SK-N-SH treated with all-trans-retinoic acid at 6 μM for 48 hours (cell line): Measurements from ENCODE around the gene VMP1.

Source experiments
- ARNTL ChIP-seq: fragments of 450-650 bp; formaldehyde crosslinking; IDR thresholded peaks from 2 replicates; pipeline ENCODE4 v1.5.0; 2020; ENCODE audit warnings: low read depth, mild to moderate bottlenecking, moderate library complexity, borderline replicate concordance
- BACH2 ChIP-seq: fragments of 250-450 bp; sonication (Bioruptor Pico); IDR thresholded peaks from 2 replicates; pipeline ENCODE4 v1.9.0; 2021; ENCODE audit warnings: mild to moderate bottlenecking, borderline replicate concordance
- CREB5 ChIP-seq: fragments of 250-450 bp; sonication (Bioruptor Pico); IDR thresholded peaks from 2 replicates; pipeline ENCODE4 v1.5.1; 2020; ENCODE audit warnings: low read depth, mild to moderate bottlenecking, moderate library complexity
- ESRRG ChIP-seq: fragments of 250-450 bp; sonication (Bioruptor Pico); IDR thresholded peaks from 2 replicates; pipeline ENCODE4 v1.6.1; 2021; ENCODE audit warnings: mild to moderate bottlenecking
- GLIS3 ChIP-seq: fragments of 250-450 bp; sonication (Bioruptor Pico); IDR thresholded peaks from 2 replicates; pipeline ENCODE4 v1.5.0; 2020; ENCODE audit warnings: mild to moderate bottlenecking, moderate library complexity
- ISL1 ChIP-seq: fragments of 250-450 bp; sonication (Bioruptor Pico); IDR thresholded peaks from 2 replicates; pipeline ENCODE4 v2.1.2; 2022; ENCODE audit warnings: mild to moderate bottlenecking, moderate library complexity
- PATZ1 ChIP-seq: fragments of 250-450 bp; sonication (Bioruptor Pico); IDR thresholded peaks from 2 replicates; pipeline ENCODE4 v1.8.0; 2020; ENCODE audit warnings: mild to moderate bottlenecking, moderate library complexity, borderline replicate concordance
- TCF4 ChIP-seq: fragments of 250-450 bp; sonication (Bioruptor Pico); IDR thresholded peaks from 2 replicates; pipeline ENCODE4 v1.8.0; 2021; ENCODE audit warnings: mild to moderate bottlenecking, moderate library complexity, borderline replicate concordance
- TOX ChIP-seq: fragments of 250-450 bp; sonication (Bioruptor Pico); IDR thresholded peaks from 2 replicates; pipeline ENCODE4 v1.8.0; 2021; ENCODE audit warnings: mild to moderate bottlenecking, moderate library complexity, borderline replicate concordance
- TSHZ2 ChIP-seq: fragments of 250-450 bp; sonication (Bioruptor Pico); IDR thresholded peaks from 2 replicates; pipeline ENCODE4 v1.5.0; 2020; ENCODE audit warnings: mild to moderate bottlenecking, moderate library complexity
- ZFP3 ChIP-seq: fragments of 250-450 bp; sonication (Bioruptor Pico); IDR thresholded peaks from 2 replicates; pipeline ENCODE4 v1.5.0; 2020; ENCODE audit warnings: mild to moderate bottlenecking, moderate library complexity
- ZNF565 ChIP-seq: fragments of 450-650 bp; formaldehyde crosslinking; conservative IDR thresholded peaks from 2 replicates; pipeline ENCODE4 v1.5.0; 2020; ENCODE audit warnings: low read depth, mild to moderate bottlenecking, moderate library complexity

- TF ChIP-seq PATZ1 (no peak), ARNTL (CRISPR knock-in tag) (no peak), BACH2 (no peak), ZFP3 (no peak), ISL1 (CRISPR knock-in tag) (no peak), CREB5 (CRISPR knock-in tag) (no peak), GLIS3 (no peak), TSHZ2 (CRISPR knock-in tag) (no peak), TOX (CRISPR knock-in tag) (no peak), ZNF565 (no peak), ESRRG (CRISPR knock-in tag) (no peak), TCF4 (CRISPR knock-in tag) (no peak)
These were observed 162.4 kb downstream of the VMP1 start for GRCh38 chr17:59869941-59870218.
